GM19324 (cell line): ENCODE measurements around the gene GINS1.
"Not testable (repeated sequence)": the region's sequence is repeated elsewhere in the genome, so short reads cannot be mapped to it uniquely, and the experiment has no call there.

ENCODE experiments used
- ATAC-seq: cut with Tn5 transposase; IDR thresholded peaks from one replicate; pipeline ENCODE4 v1.9.1; 2021; ENCODE audit warnings: mild to moderate bottlenecking, moderate library complexity; ENCODE audit not compliant: unreplicated experiment, low FRiP score

The GINS1 gene

DNA sequence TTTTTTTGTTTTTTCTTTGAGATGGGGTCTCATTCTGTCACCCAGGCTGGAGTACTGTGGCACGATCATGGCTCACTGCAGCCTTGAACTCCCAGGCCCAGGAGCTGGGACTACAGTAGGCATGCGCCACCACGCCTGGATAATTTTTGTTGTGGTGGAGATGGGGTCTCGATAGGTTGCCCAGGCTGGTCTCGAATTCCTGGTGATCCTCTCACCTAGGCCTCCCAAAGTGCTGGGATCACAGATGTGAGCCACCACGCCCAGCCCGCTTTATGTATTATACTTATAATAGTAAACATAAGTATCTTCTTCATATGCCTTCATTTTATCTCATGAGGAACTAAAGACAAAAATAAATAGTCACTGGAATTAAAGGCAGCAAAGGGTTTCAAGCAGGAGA lies 63.5 kb downstream of the GINS1 start:
- ATAC-seq: no peak

DNA sequence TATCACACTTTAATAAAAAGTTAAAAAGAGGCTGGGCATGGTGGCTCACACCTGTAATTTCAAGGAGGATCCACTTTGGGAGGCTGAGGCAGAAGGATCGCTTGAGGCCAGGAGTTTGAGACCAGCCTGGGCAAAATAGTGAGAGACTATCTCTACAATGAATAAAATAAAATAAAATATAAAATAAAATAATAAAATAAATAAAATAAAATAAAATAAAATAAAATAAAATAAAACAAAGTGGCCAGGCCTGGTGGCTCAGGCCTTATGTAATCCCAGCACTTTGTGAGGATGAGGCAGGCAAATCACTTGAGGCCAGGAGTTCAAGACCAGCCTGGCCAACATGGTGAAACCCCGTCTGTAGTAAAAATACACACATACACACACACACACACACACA lies 65.8 kb downstream of the GINS1 start:
- ATAC-seq: not testable (repeated sequence)

DNA sequence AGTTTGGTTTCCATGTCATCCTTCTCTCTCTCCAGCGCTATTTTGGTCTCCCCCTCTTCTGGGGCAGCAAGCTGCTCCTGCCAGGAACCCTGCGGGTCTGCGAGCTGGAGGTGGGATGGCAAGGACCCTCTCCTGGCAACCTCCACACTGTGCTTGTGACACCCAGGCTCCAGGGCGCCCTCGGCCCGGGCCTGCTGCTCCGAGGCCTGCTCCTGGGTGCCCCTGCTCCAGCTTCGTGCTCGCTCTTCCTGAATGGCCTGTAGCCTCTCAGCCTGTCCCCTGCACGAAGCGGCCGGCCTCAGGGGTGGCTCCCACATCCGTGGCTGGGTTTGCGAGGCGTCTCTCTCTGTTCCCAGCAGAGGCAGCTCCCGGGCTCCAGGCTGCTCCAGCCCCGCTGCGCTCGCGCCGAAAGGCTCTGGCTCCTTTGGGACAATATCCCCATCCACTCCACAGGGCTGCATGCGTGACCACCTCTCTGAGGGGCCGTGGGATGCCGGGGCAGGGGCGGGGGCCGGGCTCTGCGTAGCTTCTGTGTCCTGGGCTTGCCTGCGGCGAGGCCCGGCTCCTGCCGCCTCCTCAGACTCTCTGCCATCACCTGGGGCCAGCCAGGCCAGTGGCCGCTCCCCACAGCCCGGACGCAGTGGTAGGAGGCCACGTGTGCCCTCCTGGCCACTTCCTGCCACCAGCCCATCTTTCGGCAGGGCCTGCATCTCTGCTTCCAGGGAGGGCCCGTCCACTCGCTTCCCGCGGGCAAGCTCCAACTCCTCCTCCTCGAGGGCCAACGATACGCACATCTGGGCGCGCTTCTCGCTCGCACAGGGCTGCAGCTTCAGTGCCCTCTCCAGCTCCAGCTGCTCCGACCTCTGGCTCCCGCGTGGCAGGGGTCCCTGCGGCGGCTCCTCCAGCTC lies 68.9 kb downstream of the GINS1 start:
- no peak for ATAC-seq

DNA sequence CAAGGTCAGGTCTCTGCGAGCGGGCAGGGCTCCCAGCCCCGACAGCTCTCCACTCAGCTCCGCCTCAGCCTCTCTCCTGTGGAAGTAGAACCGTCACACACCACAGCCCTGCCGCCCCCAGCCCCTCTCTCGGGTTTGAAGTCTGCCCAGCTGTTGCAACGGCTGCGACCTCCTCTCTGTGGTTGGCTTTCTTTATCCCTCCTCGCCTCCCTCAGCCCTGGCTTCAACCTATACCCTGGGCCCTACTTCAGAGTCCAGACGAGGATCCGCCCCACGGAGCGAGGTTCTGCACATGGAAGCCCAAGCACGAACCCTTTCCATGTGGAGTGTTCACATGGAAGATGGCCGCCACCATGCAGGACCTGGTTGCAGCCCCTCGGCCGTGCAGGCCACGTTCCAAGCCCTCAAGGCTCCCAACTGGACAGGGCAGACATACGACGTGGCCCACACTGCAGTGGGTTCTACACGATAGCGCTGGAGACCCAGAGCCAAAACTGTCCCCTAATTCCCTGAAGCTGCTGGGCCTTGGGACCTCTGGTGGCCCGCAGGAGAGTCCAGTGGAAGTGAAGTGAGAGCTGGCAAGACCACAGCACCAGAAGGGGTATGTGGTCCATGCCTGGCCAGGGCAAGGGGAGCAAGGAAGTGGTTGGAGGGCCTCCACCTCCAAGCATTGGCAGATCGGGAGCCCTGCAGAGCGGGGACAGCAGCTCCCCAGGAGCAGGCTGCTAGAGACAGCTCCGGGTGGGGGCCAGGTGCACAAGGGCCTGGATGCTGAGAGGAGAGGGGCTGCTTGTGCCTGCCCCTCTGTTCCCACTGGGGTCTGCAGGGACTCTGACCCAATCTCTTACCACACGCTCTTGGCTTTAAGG lies 69.8 kb downstream of the GINS1 start:
- no peak for ATAC-seq

DNA sequence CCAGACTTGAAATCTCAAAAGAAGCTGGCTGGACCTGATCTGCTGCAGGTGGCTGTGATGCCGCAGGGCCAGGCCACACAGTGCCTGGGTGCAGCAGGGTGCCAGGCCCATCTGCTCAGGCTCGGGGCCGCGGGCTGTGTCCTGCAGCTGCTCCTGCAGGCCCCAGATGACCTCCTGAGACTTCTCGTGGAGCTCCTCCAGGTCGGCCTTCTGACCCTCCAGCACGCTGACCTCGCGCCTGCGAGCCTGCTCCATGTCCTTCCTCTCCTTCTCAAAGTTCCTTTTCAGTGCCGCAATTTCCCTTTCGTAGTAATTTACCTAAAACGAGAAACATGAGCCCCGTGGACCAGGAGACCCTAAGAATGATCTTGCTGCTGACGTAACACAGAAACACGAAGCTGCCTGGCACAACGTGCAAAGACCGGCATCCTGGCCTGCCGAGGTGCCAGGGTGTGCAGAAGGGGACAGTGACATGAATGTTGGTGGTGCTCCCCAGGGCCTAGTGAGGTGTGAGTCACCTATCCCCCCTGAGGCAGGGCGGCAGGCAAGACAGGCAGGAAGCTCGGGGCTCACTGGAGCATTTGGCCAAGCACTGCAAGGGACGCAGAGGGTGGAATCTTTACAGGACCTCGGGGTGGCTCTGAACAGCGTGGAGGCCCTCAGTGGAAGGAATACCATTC lies 71.6 kb downstream of the GINS1 start:
- no peak for ATAC-seq

DNA sequence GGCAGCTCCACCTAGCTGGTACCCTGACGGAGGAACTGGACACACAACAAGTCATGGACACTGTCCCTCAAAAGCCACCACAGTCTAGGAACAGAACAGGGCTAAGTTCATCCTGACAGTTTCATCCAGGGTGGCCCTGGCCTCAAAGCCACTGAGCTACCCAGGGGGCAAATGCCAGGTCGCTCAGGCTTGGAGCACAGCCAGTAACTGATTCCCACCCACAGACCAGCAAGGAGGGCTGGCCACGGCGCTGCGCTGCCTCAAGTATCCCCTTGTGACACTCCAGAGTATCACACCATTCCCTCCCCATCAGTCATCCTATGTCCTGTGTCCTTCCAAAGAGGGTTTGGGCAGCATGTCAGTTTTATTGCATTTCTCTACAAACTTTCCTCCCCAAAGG lies 72.2 kb downstream of the GINS1 start:
- ATAC-seq: no peak

DNA sequence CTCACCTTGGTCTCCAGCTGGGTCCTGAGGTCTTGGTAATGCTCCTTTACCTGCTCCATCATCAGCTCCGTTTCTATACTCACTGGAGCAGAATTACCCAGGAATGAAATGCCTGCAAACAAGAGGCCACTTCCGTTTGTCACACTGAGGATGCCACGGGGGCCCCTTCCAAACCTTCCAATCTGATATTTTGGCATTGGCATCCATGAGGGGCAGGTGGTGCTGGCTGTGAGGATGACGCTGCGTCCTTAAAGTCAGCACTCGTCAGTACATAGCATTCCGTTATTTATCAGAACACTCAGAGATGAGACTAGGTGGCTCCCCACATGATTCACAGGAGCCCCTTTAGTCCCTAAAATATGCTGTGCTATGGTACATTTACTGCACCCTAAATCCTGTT lies 72.7 kb downstream of the GINS1 start:
- ATAC-seq: no peak

DNA sequence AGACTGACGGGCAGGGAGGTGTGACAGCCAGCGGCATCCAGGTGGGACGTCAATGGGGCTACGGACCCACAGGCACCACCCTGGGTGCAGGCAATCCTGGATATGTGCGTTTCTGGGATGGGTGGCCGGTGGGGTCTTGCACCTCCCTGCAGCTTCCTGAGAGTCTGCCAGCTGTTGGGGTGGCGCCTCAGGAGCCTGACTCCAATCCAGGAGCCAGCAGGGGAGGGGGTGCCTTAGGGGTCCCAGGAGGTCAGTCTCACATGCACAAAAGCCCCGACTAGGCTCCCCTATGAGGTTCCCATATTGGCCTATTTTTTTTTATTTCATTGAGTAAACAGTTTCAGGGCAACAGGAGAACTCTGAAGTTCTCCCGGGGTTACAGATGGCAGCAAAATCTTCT lies 73.3 kb downstream of the GINS1 start:
- ATAC-seq: no peak

DNA sequence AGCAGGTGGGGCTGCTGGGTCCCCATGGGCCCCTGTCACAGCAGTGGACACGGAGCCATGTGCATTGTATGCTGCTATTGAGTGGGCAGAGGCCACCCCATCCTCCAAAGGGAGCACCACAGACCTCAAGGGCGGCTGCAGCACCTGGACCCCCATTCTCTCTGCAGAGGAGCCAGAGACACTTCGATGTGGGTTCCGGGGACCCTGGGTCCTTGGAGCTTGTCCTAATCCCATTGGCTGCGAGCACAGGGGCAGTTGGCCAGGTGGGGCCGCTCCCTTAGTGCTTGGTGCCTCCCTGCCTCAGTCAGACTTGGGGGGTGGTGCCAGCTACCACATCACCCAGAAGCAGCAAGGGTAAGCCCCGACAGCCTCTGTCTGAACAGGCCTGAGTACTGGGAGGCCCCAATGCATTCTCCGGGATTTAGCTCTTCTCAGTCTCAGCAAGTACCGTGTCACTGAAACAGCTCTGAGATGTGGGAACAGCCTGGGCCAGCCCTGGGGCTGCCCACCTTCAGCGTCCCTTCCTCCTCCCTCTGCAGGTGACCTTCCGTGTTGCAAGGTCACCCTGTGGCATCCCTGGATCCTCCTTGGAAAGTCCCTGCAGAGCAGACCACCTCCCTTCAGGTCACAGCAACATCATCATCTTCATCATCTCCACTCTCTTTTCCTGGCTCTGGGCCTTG lies 73.9 kb downstream of the GINS1 start:
- no peak for ATAC-seq

DNA sequence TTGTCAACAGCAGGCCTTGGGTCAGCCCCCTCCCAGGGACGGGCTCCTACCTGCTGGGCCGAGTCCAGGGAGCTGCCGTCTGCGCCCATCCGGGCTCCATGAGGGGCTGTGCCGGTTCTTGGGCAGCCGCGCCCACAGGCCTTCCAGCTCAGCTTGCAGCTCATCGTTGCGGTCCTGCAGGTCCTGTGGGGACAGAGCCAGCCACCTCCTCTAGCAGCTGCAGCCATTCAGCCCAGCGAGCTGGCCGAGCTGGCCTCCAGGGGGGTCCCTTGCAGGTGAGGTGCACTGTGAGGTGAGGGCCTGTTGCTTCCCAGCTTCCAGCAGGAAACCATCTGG lies 74.4 kb downstream of the GINS1 start:
- ATAC-seq: no peak

DNA sequence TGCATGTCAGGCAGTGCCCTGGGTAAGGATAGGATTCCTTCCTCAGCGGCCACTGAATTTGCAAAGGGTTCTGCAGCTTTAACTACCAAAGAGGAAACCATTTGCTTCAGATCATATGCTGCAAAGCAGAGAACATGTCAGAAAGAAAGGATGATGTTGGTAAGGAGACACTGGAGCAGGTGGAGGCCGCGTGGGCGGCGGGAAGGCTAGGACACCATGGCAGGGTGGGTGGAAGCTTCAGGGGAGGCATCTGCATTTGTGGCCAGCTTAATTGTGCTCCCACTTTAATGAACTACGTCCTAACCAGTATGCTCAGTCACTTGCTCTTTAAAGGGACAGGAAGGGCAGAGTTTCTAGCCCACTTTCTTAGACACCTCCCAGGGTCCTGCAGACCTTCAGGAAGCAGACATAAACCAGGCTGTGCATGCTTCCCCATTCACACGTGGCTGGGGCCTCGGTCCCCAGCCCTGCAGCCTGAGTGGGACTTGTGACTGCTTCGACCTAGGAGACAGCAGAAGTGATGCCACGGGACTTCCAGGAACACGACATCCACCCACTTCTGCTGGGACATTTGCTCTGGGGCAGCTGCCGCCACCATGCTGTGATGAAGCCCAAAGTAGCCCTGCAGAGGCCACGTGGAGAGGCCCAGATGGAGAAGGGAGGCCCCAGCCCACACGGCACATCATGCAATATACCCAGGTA lies 76.1 kb downstream of the GINS1 start:
- no peak for ATAC-seq

DNA sequence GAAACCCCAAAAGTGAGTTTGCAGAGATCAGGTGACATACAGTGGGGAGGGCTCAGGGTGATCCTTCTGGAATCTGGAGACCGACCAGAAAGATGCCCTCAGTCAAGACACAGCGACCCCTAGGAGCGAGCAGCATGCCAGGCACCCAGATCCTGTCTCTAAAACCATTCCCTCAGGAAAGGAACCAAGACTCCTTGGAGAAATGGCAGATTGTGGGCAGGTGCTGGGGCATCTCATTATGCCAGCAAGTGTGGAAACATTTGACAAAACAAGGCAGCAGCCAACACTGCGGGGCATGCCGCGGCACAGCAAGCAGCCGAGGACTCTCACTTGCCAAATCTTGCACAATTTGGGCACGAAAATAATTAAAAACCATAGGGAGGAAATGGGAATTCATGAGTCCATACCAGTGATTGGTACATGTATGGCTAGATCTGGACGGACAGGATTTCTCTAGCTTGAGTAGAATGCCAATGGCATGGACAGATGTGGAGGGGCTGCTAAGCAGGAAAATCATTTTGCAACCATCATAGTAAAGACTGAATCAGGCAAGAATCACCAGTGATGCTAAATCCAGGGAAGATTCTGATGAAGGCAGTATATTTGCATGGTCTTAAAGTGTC lies 76.9 kb downstream of the GINS1 start:
- no peak for ATAC-seq

DNA sequence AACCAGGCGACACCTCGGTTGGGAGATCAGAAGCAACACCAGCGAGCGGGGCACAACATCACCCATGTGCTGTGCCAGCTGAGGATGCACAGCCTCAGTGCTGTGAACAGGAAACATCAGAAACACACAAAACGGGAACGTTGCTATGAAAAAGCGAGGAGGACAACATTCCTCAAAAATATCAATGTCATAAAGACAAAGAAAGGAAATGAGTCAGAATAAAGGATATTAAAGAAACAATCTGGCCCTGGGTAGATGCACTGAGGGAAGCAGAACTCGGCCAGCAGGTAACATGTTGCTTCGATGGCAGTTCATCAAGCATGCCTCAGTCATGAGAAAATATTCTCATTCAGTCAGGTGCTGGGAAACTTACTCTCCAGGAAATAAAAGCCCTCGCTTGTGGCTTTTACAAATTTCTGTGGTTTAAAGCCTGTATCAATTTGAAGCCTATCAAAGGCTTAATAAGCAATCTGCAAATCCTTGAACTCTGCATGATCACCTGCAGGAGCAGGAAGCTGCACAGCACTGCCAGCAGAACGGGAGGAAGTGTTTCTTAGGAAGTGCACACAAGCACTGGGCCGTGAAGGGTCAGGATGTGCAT lies 77.5 kb downstream of the GINS1 start:
- ATAC-seq: no peak

DNA sequence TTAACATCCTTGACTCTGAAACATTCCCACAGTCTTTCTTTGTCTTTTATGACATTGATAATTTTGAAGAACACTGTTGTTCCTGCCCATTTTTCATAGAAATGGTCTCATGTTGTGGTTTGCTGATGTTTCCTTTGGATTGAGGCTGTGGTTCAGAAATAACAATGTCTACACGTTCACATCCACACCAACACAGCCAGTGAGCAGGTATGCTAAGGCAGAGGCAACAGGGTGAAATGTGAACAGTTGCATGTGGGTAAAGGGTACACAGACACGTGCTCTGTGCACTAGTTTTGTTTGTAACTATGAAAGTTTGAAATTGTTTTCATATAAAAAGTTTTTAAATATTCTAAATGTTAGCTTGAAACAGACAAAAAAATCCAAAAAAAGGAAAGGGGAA lies 78.4 kb downstream of the GINS1 start:
- ATAC-seq: no peak

DNA sequence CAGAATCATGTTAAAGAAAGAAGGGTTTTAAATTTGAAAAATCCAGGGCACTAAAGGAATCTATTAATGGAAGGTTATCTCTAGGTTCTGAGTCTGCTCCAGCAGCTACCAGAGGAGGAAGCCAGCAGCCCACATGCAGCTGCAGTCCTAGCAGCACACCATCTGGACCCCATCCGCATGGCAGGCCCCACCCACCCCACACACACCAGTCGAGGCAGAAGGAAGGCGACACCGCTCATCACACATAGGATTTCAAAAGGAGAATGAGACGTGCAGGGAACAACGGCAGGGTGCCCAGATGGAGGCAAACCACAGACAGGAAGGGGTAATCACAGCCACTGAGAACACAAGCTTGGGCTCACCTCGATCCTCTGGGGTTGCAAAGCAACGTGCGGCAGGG lies 78.9 kb downstream of the GINS1 start:
- no peak for ATAC-seq

DNA sequence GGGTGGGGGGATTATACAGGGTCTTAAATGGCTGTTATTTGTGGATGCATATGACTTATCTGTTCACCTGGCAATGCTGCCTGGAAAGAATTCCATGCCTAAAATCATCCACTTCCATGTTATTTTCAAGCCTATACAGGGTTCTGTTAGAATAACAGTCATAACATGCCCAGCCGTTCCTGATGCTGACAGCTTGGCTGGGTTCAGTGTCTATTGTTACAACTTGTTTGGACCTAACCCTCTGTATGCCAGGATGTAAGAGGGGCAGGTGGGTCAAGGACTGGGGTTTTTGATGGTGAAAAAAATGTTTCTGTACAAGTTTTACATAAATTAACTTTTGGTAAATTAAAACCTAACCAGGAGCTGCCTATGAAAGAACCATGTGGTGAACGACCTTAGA lies 79.8 kb downstream of the GINS1 start:
- no peak for ATAC-seq

DNA sequence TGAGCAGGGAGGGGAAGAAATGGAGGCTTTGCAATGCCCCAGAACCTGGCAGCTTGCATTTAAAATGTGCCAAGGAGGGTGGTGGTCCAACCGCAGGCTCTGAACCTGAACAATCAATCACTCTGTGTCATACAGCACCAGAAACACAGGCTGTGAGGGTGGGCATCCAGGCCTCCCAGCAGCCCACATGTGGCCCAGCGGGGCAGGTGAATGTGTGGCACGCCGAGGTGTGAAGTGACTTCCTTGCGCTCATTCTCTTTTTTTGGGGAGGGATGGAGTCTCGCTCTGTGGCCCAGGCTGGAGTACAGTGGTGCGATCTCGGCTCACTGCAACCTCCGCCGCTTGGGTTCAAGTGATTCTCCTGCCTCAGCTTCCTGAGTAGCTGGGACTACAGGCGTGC lies 80.5 kb downstream of the GINS1 start:
- ATAC-seq: no peak

DNA sequence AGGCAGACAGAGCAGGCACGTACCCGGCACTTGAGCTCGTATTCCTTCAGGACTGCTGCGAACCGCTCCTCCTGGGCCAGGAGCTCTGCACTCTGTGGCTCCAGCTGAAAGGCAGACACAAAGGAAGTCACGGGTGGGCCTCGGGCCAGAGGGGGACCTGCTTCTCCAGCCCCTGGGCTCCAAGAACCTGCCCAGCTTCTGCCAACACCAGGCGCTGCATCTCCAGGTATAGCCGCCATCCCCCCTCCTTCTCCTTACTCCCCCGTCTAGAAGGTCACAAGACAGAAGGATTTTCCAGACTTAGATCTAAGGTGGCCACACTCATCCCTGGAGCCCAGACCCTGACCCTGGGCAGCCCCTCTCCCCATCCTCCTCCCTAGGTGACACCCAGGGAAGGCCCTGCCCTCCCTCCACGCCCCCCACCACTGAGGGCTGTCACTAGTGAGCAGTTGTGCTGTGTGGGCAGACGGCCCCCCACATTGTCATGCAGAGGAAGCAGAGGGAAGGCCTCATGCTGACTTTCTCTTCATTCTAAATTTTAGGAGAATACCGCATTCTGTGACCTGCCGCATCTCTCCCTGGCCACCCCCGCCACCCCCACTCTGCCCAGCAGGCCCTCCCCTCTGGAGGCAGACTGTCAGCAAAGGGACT lies 81.9 kb downstream of the GINS1 start:
- no peak for ATAC-seq
